KMS-11 (cell line): ENCODE data around the gene PC.
"Not testable (repeated sequence)": the region's sequence is repeated elsewhere in the genome, so short reads cannot be mapped to it uniquely, and the experiment has no call there.

Source experiments
- H2AFZ ChIP-seq: fragments of 200-600 bp; sonication (generic); 2 replicates; pipeline ENCODE4 v1.6.1; 2016; ENCODE audit warnings: antibody characterized with exemption, mixed run types, low read depth
- H3K27ac ChIP-seq: fragments of 200-600 bp; sonication (generic); 2 replicates; pipeline ENCODE4 v1.6.1; 2016; ENCODE audit warnings: mild to moderate bottlenecking, mixed run types
- H3K27me3 ChIP-seq: fragments of 200-600 bp; sonication (generic); 2 replicates; pipeline ENCODE4 v1.6.1; 2017; ENCODE audit warnings: mild to moderate bottlenecking, low read depth, mixed run types, moderate library complexity; ENCODE audit not compliant: insufficient read depth
- H3K36me3 ChIP-seq: fragments of 200-600 bp; sonication (generic); 2 replicates; pipeline ENCODE4 v1.6.1; 2017; ENCODE audit warnings: mild to moderate bottlenecking, mixed run types; ENCODE audit not compliant: insufficient read depth
- H3K4me1 ChIP-seq: fragments of 200-600 bp; sonication (generic); 2 replicates; pipeline ENCODE4 v1.6.1; 2016; ENCODE audit warnings: mild to moderate bottlenecking, low read depth, mixed run types; ENCODE audit not compliant: poor library complexity, severe bottlenecking
- H3K4me2 ChIP-seq: fragments of 200-600 bp; sonication (generic); 2 replicates; pipeline ENCODE4 v1.7.0; 2016; ENCODE audit warnings: mild to moderate bottlenecking, mixed run types
- H3K4me3 ChIP-seq: fragments of 200-600 bp; sonication (generic); IDR thresholded peaks from 2 replicates; pipeline ENCODE4 v1.6.1; 2017; ENCODE audit warnings: low read depth, low read length, mixed read lengths; ENCODE audit not compliant: insufficient read depth
- H3K79me2 ChIP-seq: fragments of 200-600 bp; sonication (generic); 2 replicates; pipeline ENCODE4 v1.6.1; 2016; ENCODE audit warnings: low read depth, mixed run types; ENCODE audit not compliant: insufficient read depth
- H3K9ac ChIP-seq: fragments of 200-600 bp; sonication (generic); 2 replicates; pipeline ENCODE4 v1.6.1; 2016; ENCODE audit warnings: mild to moderate bottlenecking, mixed run types
- H4K20me1 ChIP-seq: fragments of 200-600 bp; sonication (generic); 2 replicates; pipeline ENCODE4 v1.6.1; 2016; ENCODE audit warnings: mild to moderate bottlenecking, mixed run types; ENCODE audit not compliant: insufficient read depth
- TF ChIP-seq, protein P1 (sequence below): fragments of 200-600 bp; sonication (generic); conservative IDR thresholded peaks from 2 replicates; pipeline ENCODE4 v1.6.1; 2017; ENCODE audit warnings: low read depth, mild to moderate bottlenecking, antibody characterized with exemption, low read length, moderate library complexity, mixed read lengths

Gene PC

DNA sequence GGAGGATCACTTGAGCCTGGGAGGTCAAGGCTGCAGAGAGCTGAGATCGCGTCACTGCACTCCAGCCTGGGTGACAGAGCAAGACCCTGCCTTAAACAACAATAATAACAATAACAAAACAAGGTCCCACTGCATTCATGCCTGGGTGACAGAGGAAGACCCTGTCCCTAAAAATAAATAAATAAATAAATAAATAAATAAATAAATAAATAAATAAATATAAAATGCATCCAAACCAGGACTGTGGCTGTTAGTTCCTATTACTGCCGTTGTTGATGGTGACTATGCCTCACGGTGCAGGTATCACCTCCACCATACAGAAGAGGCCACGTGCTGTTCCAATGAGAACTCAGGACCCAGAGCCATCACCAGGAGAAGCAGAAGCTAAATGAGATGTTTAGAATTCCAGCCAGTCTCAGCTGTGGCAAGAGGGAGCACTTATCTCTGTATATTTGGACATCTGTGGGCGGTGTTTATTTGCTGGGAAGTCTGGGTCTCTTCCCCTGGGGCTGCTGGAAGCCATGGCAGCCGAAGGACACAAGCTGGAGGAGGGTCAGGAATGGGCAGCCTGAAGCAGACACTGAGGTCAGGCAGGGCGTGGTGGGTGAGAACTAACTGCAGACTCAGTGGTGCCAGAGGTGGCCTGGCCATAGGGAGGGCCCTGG, 38.6 kb upstream of the PC start:
- no peak overlapping the region for H3K4me3 ChIP-seq
- TF ChIP-seq, protein P1, sequence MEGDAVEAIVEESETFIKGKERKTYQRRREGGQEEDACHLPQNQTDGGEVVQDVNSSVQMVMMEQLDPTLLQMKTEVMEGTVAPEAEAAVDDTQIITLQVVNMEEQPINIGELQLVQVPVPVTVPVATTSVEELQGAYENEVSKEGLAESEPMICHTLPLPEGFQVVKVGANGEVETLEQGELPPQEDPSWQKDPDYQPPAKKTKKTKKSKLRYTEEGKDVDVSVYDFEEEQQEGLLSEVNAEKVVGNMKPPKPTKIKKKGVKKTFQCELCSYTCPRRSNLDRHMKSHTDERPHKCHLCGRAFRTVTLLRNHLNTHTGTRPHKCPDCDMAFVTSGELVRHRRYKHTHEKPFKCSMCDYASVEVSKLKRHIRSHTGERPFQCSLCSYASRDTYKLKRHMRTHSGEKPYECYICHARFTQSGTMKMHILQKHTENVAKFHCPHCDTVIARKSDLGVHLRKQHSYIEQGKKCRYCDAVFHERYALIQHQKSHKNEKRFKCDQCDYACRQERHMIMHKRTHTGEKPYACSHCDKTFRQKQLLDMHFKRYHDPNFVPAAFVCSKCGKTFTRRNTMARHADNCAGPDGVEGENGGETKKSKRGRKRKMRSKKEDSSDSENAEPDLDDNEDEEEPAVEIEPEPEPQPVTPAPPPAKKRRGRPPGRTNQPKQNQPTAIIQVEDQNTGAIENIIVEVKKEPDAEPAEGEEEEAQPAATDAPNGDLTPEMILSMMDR: no peak
- H3K4me2 ChIP-seq: no peak overlapping the region
- H3K27me3 ChIP-seq: no peaks in the 10 kb centered on the region
- H3K27ac ChIP-seq: no peak overlapping the region
- H3K79me2 ChIP-seq: no peaks in the 10 kb centered on the region
- H3K4me1 ChIP-seq: no peaks in the 10 kb centered on the region
- no peak overlapping the region for H2AFZ ChIP-seq
- H3K9ac ChIP-seq: no peak overlapping the region
- H4K20me1 ChIP-seq: no peaks in the 10 kb centered on the region
- H3K36me3 ChIP-seq: no peaks in the 10 kb centered on the region

DNA sequence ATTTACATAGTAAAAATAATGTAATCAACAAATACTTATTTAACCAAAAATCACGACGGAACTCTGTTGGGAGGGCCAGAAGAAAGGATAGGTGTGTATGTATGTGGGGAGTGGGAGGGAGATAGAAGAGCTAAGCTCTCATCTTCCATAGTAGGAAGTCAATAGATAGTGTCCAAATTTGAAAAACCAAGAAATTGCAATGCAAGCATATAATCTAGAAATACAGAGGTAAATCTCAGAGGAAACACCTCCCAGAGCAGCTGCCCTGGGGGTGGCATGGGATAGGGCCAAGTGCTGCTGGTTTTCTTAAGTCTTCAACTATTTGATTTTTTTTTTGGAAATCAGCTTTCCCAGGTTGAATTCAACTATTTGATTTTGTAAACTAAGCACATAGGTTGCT, 33.9 kb upstream of the PC start:
- H3K27ac ChIP-seq: no peak overlapping the region

DNA sequence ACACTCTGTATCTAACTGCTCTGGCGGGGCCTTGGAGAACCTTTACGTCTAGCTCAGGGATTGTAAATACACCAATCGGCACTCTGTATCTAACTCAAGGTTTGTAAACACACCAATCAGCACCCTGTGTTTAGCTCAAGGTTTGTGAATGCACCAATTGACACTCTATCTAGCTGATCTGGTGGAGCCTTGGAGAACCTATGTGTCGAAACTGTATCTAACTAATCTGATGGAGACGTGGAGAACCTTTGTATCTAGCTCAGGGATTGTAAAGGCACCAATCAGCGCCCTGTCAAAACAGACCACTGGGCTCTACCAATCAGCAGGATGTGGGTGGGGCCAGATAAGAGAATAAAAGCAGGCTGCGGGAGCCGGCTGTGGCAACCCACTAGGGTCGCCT, 31.2 kb upstream of the PC start:
- H3K4me3 ChIP-seq, H3K9ac ChIP-seq, H3K36me3 ChIP-seq, H3K79me2 ChIP-seq, H3K4me2 ChIP-seq, H2AFZ ChIP-seq, H3K27me3 ChIP-seq, H3K27ac ChIP-seq, H4K20me1 ChIP-seq, H3K4me1 ChIP-seq: not testable (repeated sequence)

More for the DNA sequence above, 33.9 kb upstream of the PC start:
- H3K4me2 ChIP-seq: no peak overlapping the region
- H4K20me1 ChIP-seq: no peaks in the 10 kb centered on the region
- H3K9ac ChIP-seq: no peak overlapping the region
- no peak overlapping the region for H3K4me3 ChIP-seq
- no peaks in the 10 kb centered on the region for H3K4me1 ChIP-seq
- TF ChIP-seq, protein P1: no peak
- H3K27me3 ChIP-seq: no peaks in the 10 kb centered on the region
- H2AFZ ChIP-seq: no peak overlapping the region
- H3K36me3 ChIP-seq: no peaks in the 10 kb centered on the region
- no peaks in the 10 kb centered on the region for H3K79me2 ChIP-seq

DNA sequence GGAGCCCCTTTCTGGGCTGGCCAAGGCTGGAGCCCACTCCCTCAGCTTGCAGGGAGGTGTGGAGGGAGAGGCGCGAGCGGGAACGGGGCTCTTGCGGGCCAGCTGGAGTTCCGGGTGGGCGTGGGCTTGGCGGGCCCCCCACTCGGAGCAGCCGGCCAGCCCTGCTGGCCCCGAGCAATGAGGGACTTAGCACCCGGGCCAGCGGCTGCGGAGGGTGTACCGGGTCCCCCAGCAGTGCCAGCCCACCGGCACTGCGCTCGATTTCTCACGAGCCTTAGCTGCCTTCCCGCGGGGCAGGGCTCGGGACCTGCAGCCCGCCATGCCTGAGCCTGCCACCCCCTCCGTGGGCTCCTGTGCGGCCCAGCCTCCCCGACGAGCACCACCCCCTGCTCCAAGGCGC, 30.6 kb upstream of the PC start:
- H3K79me2 ChIP-seq, H3K4me2 ChIP-seq, H3K4me3 ChIP-seq, H3K36me3 ChIP-seq, H3K27me3 ChIP-seq, H2AFZ ChIP-seq, H3K27ac ChIP-seq, H4K20me1 ChIP-seq, H3K4me1 ChIP-seq, H3K9ac ChIP-seq: not testable (repeated sequence)

DNA sequence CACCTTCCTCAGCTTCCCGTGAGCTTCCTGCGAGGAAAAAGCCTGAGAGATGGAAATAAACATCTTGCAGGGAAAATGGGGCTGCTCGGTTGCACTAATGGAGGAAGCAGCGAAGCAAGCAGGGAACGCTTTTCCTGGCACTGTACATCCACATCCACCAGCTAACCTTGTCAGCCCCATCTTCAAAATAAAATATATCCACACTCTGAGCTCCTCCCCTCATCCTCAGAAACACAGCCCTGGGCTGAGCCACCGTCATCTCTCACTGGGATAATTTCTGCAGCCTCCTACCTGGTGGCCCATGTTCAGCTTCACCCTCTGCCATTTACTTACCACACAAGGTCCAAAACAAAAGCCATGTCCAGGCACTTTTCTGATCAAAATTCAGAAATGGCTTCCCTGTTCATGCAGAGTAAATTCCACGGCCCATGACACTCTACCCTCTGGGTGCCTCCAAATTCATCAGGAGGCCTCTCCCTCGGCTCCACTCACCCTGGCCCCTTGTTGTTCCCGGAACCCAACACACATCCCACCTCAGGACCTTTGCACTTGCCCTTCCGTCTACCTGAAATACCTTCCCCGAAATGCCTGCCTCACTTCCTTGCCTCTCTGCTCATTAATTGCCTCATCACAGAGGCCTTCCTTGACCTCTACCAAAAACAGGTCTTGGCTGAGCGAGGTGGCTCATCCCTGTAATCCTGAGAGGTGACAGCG, 29.9 kb upstream of the PC start:
- no peaks in the 10 kb centered on the region for H3K79me2 ChIP-seq
- H3K4me2 ChIP-seq: no peak overlapping the region
- no peak overlapping the region for H3K9ac ChIP-seq
- H3K27me3 ChIP-seq: no peaks in the 10 kb centered on the region
- H4K20me1 ChIP-seq: no peaks in the 10 kb centered on the region
- TF ChIP-seq, protein P1: no peak
- no peak overlapping the region for H3K27ac ChIP-seq
- no peaks in the 10 kb centered on the region for H3K36me3 ChIP-seq
- H2AFZ ChIP-seq: no peak overlapping the region
- H3K4me1 ChIP-seq: peaks cover 3% of the 10 kb centered on the region
- no peak overlapping the region for H3K4me3 ChIP-seq
